Cardiac fibroblast (primary cell): ENCODE data around the gene RDH13.

Experiments used
- DNase-seq, 2 donors: peaks; one replicate each; pipeline versions ENCODE4 v3.0.0 to v3.0.0-alpha.2; 2010; ENCODE audit warnings: low read depth in 2 of 2
- H3K4me3 ChIP-seq, 2 donors: replicated peaks in 1 of 2; 1 replicate in 1 of 2; 2 replicates in 1 of 2; pipeline ENCODE4 v1.5.1; 2011; ENCODE audit warnings: low read depth in 2 of 2, low read length in 2 of 2, mild to moderate bottlenecking in 2 of 2, moderate library complexity in 1 of 2
- TF ChIP-seq, protein P1 (sequence below): IDR thresholded peaks from one replicate; pipeline ENCODE4 v1.5.1; 2011; ENCODE audit warnings: low read depth, mild to moderate bottlenecking, low read length, inconsistent platforms

Gene RDH13

DNA sequence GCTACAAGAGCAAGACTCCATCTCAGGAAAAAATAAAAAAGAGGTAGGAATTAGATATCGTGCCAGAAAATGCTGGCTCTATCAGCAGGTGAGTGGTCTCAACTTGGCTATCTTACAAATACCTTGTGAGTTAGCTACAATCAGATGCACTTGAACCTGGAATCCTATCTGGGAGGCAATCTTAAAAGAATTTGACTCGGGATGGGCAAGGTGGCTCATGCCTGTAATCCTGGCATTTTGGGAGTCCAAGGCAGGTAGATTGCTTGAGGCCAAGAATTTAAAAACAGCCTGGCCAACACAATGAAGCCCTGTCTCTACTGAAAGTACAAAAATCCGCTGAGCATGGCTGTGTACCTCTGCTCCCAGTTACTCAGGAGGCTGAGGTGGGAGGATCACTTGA, 67.4 kb downstream of the RDH13 start:
- TF ChIP-seq, protein P1, sequence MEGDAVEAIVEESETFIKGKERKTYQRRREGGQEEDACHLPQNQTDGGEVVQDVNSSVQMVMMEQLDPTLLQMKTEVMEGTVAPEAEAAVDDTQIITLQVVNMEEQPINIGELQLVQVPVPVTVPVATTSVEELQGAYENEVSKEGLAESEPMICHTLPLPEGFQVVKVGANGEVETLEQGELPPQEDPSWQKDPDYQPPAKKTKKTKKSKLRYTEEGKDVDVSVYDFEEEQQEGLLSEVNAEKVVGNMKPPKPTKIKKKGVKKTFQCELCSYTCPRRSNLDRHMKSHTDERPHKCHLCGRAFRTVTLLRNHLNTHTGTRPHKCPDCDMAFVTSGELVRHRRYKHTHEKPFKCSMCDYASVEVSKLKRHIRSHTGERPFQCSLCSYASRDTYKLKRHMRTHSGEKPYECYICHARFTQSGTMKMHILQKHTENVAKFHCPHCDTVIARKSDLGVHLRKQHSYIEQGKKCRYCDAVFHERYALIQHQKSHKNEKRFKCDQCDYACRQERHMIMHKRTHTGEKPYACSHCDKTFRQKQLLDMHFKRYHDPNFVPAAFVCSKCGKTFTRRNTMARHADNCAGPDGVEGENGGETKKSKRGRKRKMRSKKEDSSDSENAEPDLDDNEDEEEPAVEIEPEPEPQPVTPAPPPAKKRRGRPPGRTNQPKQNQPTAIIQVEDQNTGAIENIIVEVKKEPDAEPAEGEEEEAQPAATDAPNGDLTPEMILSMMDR, result no peak
- no peak overlapping the region for H3K4me3 ChIP-seq
- no peak for DNase-seq
